ENCODE data around the gene MX1. TPM values are rescaled to one million over a fixed set of nuclear protein-coding genes. Genes with fewer than 3 reads are reported as not detected.

MX1 gene
- total and polyA plus RNA-seq, 2 of the 13 experiments (the other 11 are each of a cell fraction or from before 2014, with no cell fraction given), result 2.6 to 5.8 TPM

- TF ChIP-seq ZNF367 (CRISPR knock-in tag; IDR thresholded peaks at IDR 0.05; ENCODE audit: borderline replicate concordance), result no peak
- no peak for TF ChIP-seq MATR3 (CRISPR knock-in tag; IDR thresholded peaks at IDR 0.05)
- no peak for TF ChIP-seq SNAPC5 (CRISPR knock-in tag; IDR thresholded peaks at IDR 0.05; ENCODE audit: borderline replicate concordance)
- TF ChIP-seq ZNF720 (CRISPR knock-in tag; IDR thresholded peaks at IDR 0.05), result no peak
- TF ChIP-seq ZKSCAN1 (IDR thresholded peaks at IDR 0.05; ENCODE audit: low read length), result no peak
- TF ChIP-seq DPF2 (CRISPR knock-in tag; IDR thresholded peaks at IDR 0.05; ENCODE audit: borderline replicate concordance, low read depth), result no peak
- no peak for TF ChIP-seq TRIM24 (CRISPR knock-in tag; IDR thresholded peaks at IDR 0.05)
- TF ChIP-seq SMAD9 (CRISPR knock-in tag; IDR thresholded peaks at IDR 0.05), result no peak
- TF ChIP-seq ZNF18 (CRISPR knock-in tag; IDR thresholded peaks at IDR 0.05; ENCODE audit: insufficient replicate concordance), result no peak
- no peak for TF ChIP-seq ZNF674 (CRISPR knock-in tag; IDR thresholded peaks at IDR 0.05; ENCODE audit: low read depth)
- TF ChIP-seq ZNF441 (CRISPR knock-in tag; IDR thresholded peaks at IDR 0.05; ENCODE audit: borderline replicate concordance), result no peak
- TF ChIP-seq GMEB2 (CRISPR knock-in tag; IDR thresholded peaks at IDR 0.05; ENCODE audit: low read depth), result no peak
- TF ChIP-seq SCMH1 (CRISPR knock-in tag; IDR thresholded peaks at IDR 0.05; ENCODE audit: borderline replicate concordance), result no peak
- no peak for TF ChIP-seq NFKB2 (CRISPR knock-in tag; IDR thresholded peaks at IDR 0.05; ENCODE audit: borderline replicate concordance)
- no peak for TF ChIP-seq SIX1 (CRISPR knock-in tag; IDR thresholded peaks at IDR 0.05; ENCODE audit: borderline replicate concordance)
- 0 out of 2 replicates have a peak, but pooled peaks have one; percentile 23 for TF ChIP-seq ZNF629 (CRISPR knock-in tag; conservative IDR thresholded peaks at IDR 0.05)
- TF ChIP-seq ARHGAP35 (CRISPR knock-in tag; IDR thresholded peaks at IDR 0.05; ENCODE audit: borderline replicate concordance), result no peak
- no peak for TF ChIP-seq NR2F2 (IDR thresholded peaks at IDR 0.05; ENCODE audit: borderline replicate concordance, low read depth)
- no peak for TF ChIP-seq MLX (CRISPR knock-in tag; IDR thresholded peaks at IDR 0.05)
- TF ChIP-seq ARNT2 (CRISPR knock-in tag; IDR thresholded peaks at IDR 0.05; ENCODE audit: low read depth), result no peak
- TF ChIP-seq ATF6 (CRISPR knock-in tag; conservative IDR thresholded peaks at IDR 0.05), result no peak
- no peak for TF ChIP-seq ZNF512 (CRISPR knock-in tag; IDR thresholded peaks at IDR 0.05)
Observed at GRCh38 chr21:41419921-41420862, 5.8 kb upstream of the MX1 start (continued).

Measured in HepG2 (cell line).